ENCODE data around the gene HS6ST3.
A peak's percentile ranks its signal among the peaks of the same experiment; 100 is the strongest.

GRCh38 chr13:96817336-96817941, 727.5 kb downstream of the HS6ST3 start:
- peak in 1 of 11 experiments; percentile 12 for TF ChIP-seq CTCF (IDR thresholded peaks at IDR 0.05 in 8 of 11, conservative IDR thresholded peaks at IDR 0.05 in 3 of 11)
- TF ChIP-seq POLR2A (IDR thresholded peaks at IDR 0.05) = no peak
- no peak for TF ChIP-seq POLR2AphosphoS5 (IDR thresholded peaks at IDR 0.05)

All from spleen (tissue), 7 donors.